DND-41 (cell line): Measurements from ENCODE around the gene TAMM41.
"Not testable (repeated sequence)": the region's sequence is repeated elsewhere in the genome, so short reads cannot be mapped to it uniquely, and the experiment has no call there.

Experiments
- ATAC-seq: fragments of 200-7000 bp; cut with Tn5 transposase; 3 replicates; pipeline ENCODE4 v1.9.1; 2021; ENCODE audit warnings: low read depth; ENCODE audit not compliant: insufficient read depth
- DNase-seq: peaks from one replicate; pipeline ENCODE4 v3.0.0-alpha.2; 2020
- H2AFZ ChIP-seq: 2 replicates; pipeline ENCODE4 v1.6.0; 2012; ENCODE audit warnings: low read depth, low read length
- H3K27ac ChIP-seq: 2 replicates; pipeline ENCODE4 v1.5.1; 2012; ENCODE audit warnings: low read length, inconsistent platforms
- H3K27me3 ChIP-seq: fragments of 200-600 bp; sonication (generic); 2 replicates; pipeline ENCODE4 v1.6.0; 2012; ENCODE audit warnings: low read length, mild to moderate bottlenecking, inconsistent platforms; ENCODE audit not compliant: insufficient read depth, poor library complexity
- H3K36me3 ChIP-seq: 2 replicates; pipeline ENCODE4 v1.5.1; 2012; ENCODE audit warnings: low read length, inconsistent platforms; ENCODE audit not compliant: insufficient read depth
- H3K4me1 ChIP-seq: 2 replicates; pipeline ENCODE4 v1.5.1; 2012; ENCODE audit warnings: mild to moderate bottlenecking, low read length; ENCODE audit not compliant: insufficient read depth
- H3K4me2 ChIP-seq: 2 replicates; pipeline ENCODE4 v1.6.0; 2012; ENCODE audit warnings: mild to moderate bottlenecking, moderate library complexity, low read length, inconsistent platforms; ENCODE audit not compliant: insufficient read depth
- H3K4me3 ChIP-seq, 2 experiments: fragments of 200-600 bp in 1 of 2; shearing (Covaris generic) in 1 of 2; 2 replicates each; pipeline ENCODE4 v1.5.1; 2012 to 2016; ENCODE audit warnings: inconsistent platforms in 2 of 2, low read length in 2 of 2, mild to moderate bottlenecking in 2 of 2, low read depth in 1 of 2, moderate library complexity in 1 of 2
- H3K79me2 ChIP-seq: 2 replicates; pipeline ENCODE4 v1.6.0; 2012; ENCODE audit warnings: low read length, inconsistent platforms; ENCODE audit not compliant: insufficient read depth
- H3K9ac ChIP-seq: 2 replicates; pipeline ENCODE4 v1.6.0; 2012; ENCODE audit warnings: low read depth, mild to moderate bottlenecking, inconsistent platforms, low read length, moderate library complexity
- H3K9me3 ChIP-seq: 2 replicates; pipeline ENCODE4 v1.5.1; 2012; ENCODE audit warnings: low read length, moderate library complexity, mild to moderate bottlenecking, inconsistent platforms; ENCODE audit not compliant: insufficient read depth, severe bottlenecking
- H4K20me1 ChIP-seq: 2 replicates; pipeline ENCODE4 v1.6.0; 2012; ENCODE audit warnings: low read length; ENCODE audit not compliant: insufficient read depth
- EZH2 ChIP-seq: IDR thresholded peaks from 3 replicates; pipeline ENCODE4 v1.6.1; 2012; ENCODE audit warnings: borderline replicate concordance, low read depth, mild to moderate bottlenecking, moderate library complexity, low read length, inconsistent platforms; ENCODE audit not compliant: severe bottlenecking
- TF ChIP-seq, protein P1 (sequence below): IDR thresholded peaks from 2 replicates; pipeline ENCODE4 v1.5.1; 2012; ENCODE audit warnings: borderline replicate concordance, low read length, moderate library complexity, mild to moderate bottlenecking; ENCODE audit not compliant: poor library complexity, severe bottlenecking; ENCODE audit errors: extremely low read depth

TAMM41 gene

DNA sequence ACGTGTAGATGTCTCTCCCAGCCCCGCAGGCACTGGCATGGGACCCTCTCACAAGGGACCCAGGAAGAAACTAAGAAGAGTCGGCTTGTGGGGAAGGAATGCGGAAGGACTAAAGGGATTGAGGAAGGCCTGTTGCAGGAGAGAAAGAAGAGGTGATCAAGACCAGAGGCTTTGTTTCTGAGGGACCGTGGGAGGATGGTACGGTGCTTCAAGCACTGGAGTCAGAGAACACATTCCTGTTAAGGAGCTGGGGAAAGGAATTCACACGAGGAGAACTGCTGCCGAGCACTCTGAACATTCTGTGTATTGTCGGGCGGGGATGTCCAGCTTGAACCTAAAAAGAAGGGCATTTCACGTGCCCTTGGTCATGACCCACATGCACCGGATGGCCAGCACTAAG lies 91.4 kb downstream of the TAMM41 start:
- no peak overlapping the region for H3K4me3 ChIP-seq
- TF ChIP-seq EZH2, result no peak
- TF ChIP-seq, protein P1, sequence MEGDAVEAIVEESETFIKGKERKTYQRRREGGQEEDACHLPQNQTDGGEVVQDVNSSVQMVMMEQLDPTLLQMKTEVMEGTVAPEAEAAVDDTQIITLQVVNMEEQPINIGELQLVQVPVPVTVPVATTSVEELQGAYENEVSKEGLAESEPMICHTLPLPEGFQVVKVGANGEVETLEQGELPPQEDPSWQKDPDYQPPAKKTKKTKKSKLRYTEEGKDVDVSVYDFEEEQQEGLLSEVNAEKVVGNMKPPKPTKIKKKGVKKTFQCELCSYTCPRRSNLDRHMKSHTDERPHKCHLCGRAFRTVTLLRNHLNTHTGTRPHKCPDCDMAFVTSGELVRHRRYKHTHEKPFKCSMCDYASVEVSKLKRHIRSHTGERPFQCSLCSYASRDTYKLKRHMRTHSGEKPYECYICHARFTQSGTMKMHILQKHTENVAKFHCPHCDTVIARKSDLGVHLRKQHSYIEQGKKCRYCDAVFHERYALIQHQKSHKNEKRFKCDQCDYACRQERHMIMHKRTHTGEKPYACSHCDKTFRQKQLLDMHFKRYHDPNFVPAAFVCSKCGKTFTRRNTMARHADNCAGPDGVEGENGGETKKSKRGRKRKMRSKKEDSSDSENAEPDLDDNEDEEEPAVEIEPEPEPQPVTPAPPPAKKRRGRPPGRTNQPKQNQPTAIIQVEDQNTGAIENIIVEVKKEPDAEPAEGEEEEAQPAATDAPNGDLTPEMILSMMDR, result no peak
- no peaks in the 10 kb centered on the region for H3K79me2 ChIP-seq
- no peaks in the 10 kb centered on the region for H3K9me3 ChIP-seq
- no peaks in the 10 kb centered on the region for H4K20me1 ChIP-seq
- no peak overlapping the region for H3K27ac ChIP-seq
- DNase-seq (no peak), ATAC-seq (no peak)
- H3K4me1 ChIP-seq, result no peaks in the 10 kb centered on the region
- H3K9ac ChIP-seq, result no peak overlapping the region
- H3K4me2 ChIP-seq, result no peak overlapping the region
- H2AFZ ChIP-seq, result no peak overlapping the region
- H3K36me3 ChIP-seq, result no peaks in the 10 kb centered on the region
- no peaks in the 10 kb centered on the region for H3K27me3 ChIP-seq

DNA sequence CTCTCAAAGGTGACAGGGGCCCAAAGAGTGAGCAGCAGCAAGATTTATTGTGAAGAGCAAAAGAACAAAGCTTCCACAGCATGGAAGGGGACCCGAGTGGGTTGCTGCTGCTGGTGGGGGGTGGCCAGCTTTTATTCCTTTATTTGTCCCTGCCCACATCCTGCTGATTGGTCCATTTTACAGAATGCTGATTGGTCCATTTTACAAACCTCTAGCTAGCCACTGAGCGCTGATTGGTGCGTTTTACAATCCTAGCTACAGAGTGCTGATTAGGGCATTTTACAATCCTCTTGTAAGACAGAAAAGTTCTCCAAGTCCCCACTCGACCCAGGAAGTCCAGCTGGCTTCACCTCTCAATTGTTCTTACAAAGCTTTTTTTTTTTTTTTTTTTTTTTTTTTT lies 94.4 kb downstream of the TAMM41 start:
- not testable (repeated sequence) for H2AFZ ChIP-seq, DNase-seq, H3K4me3 ChIP-seq, H4K20me1 ChIP-seq, H3K27me3 ChIP-seq, H3K9ac ChIP-seq, H3K79me2 ChIP-seq, H3K4me2 ChIP-seq, H3K27ac ChIP-seq, ATAC-seq, H3K9me3 ChIP-seq, H3K36me3 ChIP-seq, H3K4me1 ChIP-seq

DNA sequence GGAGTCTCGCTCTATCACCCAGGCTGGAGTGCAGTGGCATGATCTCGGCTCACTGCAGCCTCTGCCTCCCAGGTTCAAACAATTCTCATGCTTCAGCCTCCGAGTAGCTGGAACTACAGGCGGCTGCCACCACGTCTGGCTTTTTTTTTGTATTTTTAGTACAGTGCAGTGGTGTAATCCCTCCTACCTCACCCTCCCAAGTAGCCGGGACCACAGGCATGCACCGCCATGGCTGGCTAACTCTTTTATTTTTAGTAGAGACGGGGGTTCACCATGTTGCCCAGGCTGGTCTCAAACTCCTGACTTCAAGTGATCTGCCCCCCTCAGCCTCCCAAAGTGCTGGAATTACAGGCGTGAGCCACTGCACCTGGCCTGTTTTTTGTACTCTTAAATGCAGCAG lies 98.4 kb downstream of the TAMM41 start:
- H4K20me1 ChIP-seq, H3K4me3 ChIP-seq, H3K27me3 ChIP-seq, H3K27ac ChIP-seq, H3K9me3 ChIP-seq, H3K36me3 ChIP-seq, ATAC-seq, H3K79me2 ChIP-seq, H2AFZ ChIP-seq, H3K4me1 ChIP-seq, DNase-seq, H3K9ac ChIP-seq, H3K4me2 ChIP-seq: not testable (repeated sequence)
